GM23338 (cell line): ENCODE measurements around the gene PADI1.

ENCODE experiments used
- CREB1 ChIP-seq: fragments of 250-450 bp; sonication (Bioruptor Pico); IDR thresholded peaks from 2 replicates; pipeline ENCODE4 v1.5.0; 2020; ENCODE audit warnings: low read depth, mild to moderate bottlenecking, moderate library complexity
- CTCF ChIP-seq, 2 experiments: fragments of 200-600 bp in 1 of 2; sonication (generic) in 1 of 2; conservative IDR thresholded peaks; 2 replicates each; pipeline versions ENCODE4 v1.5.1 to v1.6.1; 2016 to 2017; ENCODE audit warnings: antibody characterized with exemption in 2 of 2, low read depth in 2 of 2, mild to moderate bottlenecking in 2 of 2, moderate library complexity in 1 of 2
- ETS1 ChIP-seq: IDR thresholded peaks from 2 replicates; pipeline ENCODE4 v1.6.1; 2016; ENCODE audit warnings: antibody characterized with exemption
- EZH2 ChIP-seq: fragments of 200-600 bp; sonication (generic); IDR thresholded peaks from one replicate; pipeline ENCODE4 v1.8.0; 2017; ENCODE audit warnings: antibody characterized with exemption, mild to moderate bottlenecking, low read depth; ENCODE audit not compliant: unreplicated experiment
- EZH2phosphoT487 ChIP-seq: fragments of 200-600 bp; sonication (generic); IDR thresholded peaks from one replicate; pipeline ENCODE4 v1.8.1; 2018; ENCODE audit warnings: antibody characterized with exemption; ENCODE audit not compliant: unreplicated experiment
- JUNB ChIP-seq: IDR thresholded peaks from one replicate; pipeline ENCODE4 v1.6.1; 2016; ENCODE audit warnings: antibody characterized with exemption; ENCODE audit not compliant: unreplicated experiment
- POLR2AphosphoS5 ChIP-seq: IDR thresholded peaks from 2 replicates; pipeline ENCODE4 v1.6.1; 2016; ENCODE audit warnings: antibody characterized with exemption, low read depth
- STAT1 ChIP-seq: IDR thresholded peaks from one replicate; pipeline ENCODE4 v1.6.1; 2016; ENCODE audit warnings: antibody characterized with exemption; ENCODE audit not compliant: unreplicated experiment
- ZNF114 ChIP-seq: fragments of 250-450 bp; sonication (Bioruptor Pico); IDR thresholded peaks from 2 replicates; pipeline ENCODE4 v1.5.0; 2020; ENCODE audit warnings: mild to moderate bottlenecking, moderate library complexity
- TF ChIP-seq, protein P1 (sequence below): IDR thresholded peaks from one replicate; pipeline ENCODE4 v1.6.1; 2018; ENCODE audit warnings: antibody characterized with exemption; ENCODE audit not compliant: unreplicated experiment

- TF ChIP-seq POLR2AphosphoS5 (no peak), CTCF (conservative IDR thresholded peaks at IDR 0.05; ENCODE audit: low read depth in 2 of 2) (no peak), CREB1 (CRISPR knock-in tag) (no peak), EZH2phosphoT487 (no peak), EZH2 (no peak), ZNF114 (no peak), STAT1 (no peak), ETS1 (no peak), JUNB (no peak)
- TF ChIP-seq, protein P1, sequence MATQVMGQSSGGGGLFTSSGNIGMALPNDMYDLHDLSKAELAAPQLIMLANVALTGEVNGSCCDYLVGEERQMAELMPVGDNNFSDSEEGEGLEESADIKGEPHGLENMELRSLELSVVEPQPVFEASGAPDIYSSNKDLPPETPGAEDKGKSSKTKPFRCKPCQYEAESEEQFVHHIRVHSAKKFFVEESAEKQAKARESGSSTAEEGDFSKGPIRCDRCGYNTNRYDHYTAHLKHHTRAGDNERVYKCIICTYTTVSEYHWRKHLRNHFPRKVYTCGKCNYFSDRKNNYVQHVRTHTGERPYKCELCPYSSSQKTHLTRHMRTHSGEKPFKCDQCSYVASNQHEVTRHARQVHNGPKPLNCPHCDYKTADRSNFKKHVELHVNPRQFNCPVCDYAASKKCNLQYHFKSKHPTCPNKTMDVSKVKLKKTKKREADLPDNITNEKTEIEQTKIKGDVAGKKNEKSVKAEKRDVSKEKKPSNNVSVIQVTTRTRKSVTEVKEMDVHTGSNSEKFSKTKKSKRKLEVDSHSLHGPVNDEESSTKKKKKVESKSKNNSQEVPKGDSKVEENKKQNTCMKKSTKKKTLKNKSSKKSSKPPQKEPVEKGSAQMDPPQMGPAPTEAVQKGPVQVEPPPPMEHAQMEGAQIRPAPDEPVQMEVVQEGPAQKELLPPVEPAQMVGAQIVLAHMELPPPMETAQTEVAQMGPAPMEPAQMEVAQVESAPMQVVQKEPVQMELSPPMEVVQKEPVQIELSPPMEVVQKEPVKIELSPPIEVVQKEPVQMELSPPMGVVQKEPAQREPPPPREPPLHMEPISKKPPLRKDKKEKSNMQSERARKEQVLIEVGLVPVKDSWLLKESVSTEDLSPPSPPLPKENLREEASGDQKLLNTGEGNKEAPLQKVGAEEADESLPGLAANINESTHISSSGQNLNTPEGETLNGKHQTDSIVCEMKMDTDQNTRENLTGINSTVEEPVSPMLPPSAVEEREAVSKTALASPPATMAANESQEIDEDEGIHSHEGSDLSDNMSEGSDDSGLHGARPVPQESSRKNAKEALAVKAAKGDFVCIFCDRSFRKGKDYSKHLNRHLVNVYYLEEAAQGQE: no peak
These were observed 53.8 kb downstream of the PADI1 start for GRCh38 chr1:17258758-17259130.
